ENCODE measurements around the gene ZNF692. TPM values are rescaled to one million over a fixed set of nuclear protein-coding genes. Genes with fewer than 3 reads are reported as not detected.

Gene ZNF692
- polyA plus RNA-seq, 2 donors, result 36.3 to 120 TPM

DNA sequence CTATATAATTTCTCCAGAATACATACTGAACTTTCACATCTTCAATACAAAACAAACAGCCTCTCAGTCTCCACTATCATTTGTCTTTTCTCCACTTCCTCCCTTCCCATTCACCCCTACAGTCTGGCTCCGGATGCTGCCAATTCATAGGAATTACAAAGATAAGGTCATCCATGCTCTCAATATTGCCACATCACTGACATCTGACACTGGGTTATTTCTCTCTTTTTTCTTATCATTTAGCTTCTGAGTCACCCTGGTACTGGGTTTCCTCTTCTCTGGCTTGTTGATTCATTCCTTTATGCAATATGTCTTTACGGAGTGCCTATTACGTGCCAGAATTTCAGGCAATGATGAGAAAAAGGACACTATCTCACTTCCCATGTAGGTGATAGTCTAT, 30.0 kb downstream of the ZNF692 start:
- H3K4me1 ChIP-seq (ENCODE audit: control insufficient read depth in 2 of 2, insufficient read depth in 2 of 2, low read length in 1 of 2), result peaks cover 2 to 8% of the 10 kb centered on the region in 2 donors
- H3K27me3 ChIP-seq (ENCODE audit: control insufficient read depth in 1 of 2, insufficient read depth in 2 of 2, low read length in 2 of 2), result no peaks in the 10 kb centered on the region
- H3K9me3 ChIP-seq (ENCODE audit: control insufficient read depth in 2 of 2, insufficient read depth in 1 of 2, low read depth in 1 of 2, low read length in 1 of 2), result no peaks in the 10 kb centered on the region
- H3K27ac ChIP-seq (ENCODE audit: low read depth in 2 of 2, low read length in 1 of 2), result no peak overlapping the region
- peaks cover 0 to 2% of the 10 kb centered on the region in 2 donors for H3K36me3 ChIP-seq (ENCODE audit: control insufficient read depth in 2 of 2, insufficient read depth in 2 of 2, low read length in 1 of 2)
- H3K4me3 ChIP-seq (ENCODE audit: low read depth in 1 of 2, low read length in 2 of 2), result no peak overlapping the region
- 67 to 75% methylated on average over 3 of the region's 3 CpGs for WGBS, 2 donors

DNA sequence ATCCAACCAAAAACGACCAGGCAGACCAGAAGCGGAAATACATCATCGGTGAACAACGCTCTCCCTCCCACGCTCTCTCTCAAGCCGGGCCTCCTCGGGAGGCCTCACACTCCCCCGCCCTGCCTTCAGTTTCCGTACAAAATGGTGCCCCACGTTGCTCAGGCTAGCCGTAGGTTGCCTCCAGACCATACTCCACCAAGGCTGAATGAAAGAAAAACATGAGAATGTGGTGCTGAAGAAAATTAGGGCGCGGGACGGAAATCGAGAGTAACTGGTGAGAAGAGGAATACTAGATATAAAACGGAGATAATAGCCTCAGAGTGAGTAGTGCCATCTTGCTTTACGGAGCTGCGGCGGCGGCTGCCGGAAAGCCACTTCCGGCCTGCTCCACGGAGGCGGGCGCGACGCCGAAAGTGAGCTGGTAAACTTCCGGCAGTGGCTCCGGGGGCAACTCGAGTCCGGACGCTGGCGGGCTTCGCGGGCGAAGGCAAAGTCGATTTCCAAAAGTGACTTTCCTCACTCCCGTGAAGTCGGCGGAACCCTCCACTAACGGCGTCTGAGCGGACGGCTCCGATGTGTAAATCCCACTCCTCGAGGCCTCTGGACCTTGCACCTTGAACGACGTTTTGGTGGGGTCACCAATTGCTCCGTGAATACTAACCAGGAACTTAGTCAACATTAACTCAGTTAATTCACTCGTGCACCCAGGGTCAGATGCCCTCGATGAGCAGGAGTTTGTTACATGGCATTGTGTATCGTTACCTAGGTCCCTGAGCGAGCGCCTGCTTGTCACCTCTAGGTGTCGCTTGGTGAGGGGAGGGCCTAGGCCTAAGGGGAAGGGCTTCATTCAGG, 32.8 kb downstream of the ZNF692 start, which contains the start of gene SH3BP5L:
SH3BP5L (minus strand) TSS at position 7 of the 852 bp plus-strand sequence. CDS start 980 bp downstream, outside the sequence.
- WGBS, 2 donors, result 0% methylated on average over 56 of the region's 56 CpGs
- peaks cover 4 to 14% of the 10 kb centered on the region in 2 donors for H3K4me1 ChIP-seq (ENCODE audit: control insufficient read depth in 2 of 2, insufficient read depth in 2 of 2, low read length in 1 of 2)

DNA sequence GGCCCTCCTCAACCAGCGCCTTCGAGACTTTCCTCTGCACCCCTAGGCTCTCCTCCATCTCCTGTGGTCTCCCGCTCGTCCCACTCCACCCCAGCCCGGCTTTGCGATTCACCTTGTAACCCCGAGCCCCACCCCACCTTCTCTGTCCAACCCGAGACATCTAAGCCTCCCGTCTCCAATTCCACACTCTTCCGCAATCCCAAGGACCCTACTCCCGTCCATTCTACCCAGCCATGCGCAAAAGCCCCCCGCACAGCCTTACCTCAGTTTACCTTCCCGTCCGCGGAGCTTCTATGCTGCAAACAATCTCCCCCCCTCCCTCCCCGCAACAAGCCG, 33.3 kb downstream of the ZNF692 start:
- Histone ChIP-seq H3K4me1 (ENCODE audit: control insufficient read depth in 2 of 2, insufficient read depth in 2 of 2, low read length in 1 of 2) (peaks cover 4 to 14% of the 10 kb centered on the region in 2 donors), H3K9me3 (ENCODE audit: control insufficient read depth in 2 of 2, insufficient read depth in 1 of 2, low read depth in 1 of 2, low read length in 1 of 2) (no peaks in the 10 kb centered on the region)
- WGBS, 2 donors, result 0 to 1% methylated on average over 18 of the region's 18 CpGs

More for the DNA sequence above, 32.8 kb downstream of the ZNF692 start, which contains the start of gene SH3BP5L:
- peak within 1 kb of the TSS; percentile 82 to 88 for H3K4me3 ChIP-seq (ENCODE audit: low read depth in 1 of 2, low read length in 2 of 2)
- no peaks in the 10 kb centered on the region for H3K9me3 ChIP-seq (ENCODE audit: control insufficient read depth in 2 of 2, insufficient read depth in 1 of 2, low read depth in 1 of 2, low read length in 1 of 2)
- peaks cover 0 to 10% of the 10 kb centered on the region in 2 donors for H3K36me3 ChIP-seq (ENCODE audit: control insufficient read depth in 2 of 2, insufficient read depth in 2 of 2, low read length in 1 of 2)
- H3K27ac ChIP-seq (ENCODE audit: low read depth in 2 of 2, low read length in 1 of 2), result peak within 1 kb of the TSS; percentile 97 to 98
- no peaks in the 10 kb centered on the region for H3K27me3 ChIP-seq (ENCODE audit: control insufficient read depth in 1 of 2, insufficient read depth in 2 of 2, low read length in 2 of 2)

DNA sequence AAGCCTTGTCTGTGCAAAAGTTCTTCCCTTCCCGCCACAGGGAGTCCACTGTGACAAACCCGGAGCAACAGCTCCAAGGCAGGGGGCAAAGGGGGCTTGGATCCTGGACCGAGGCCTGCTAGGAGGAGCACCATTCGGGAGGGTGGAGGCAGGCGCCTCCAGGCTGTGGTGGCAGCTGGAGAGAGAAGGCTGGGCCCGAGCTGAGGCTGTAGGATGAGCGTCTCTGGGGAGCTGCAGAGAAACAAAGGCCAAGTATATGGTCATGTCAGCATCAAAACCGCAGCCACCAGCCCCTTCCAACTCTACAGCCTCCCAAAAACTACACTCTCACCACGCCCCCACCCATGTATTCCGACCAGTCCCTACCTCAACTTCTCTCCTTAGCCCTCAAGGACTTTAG, 33.7 kb downstream of the ZNF692 start:
- Histone ChIP-seq H3K27me3 (ENCODE audit: control insufficient read depth in 1 of 2, insufficient read depth in 2 of 2, low read length in 2 of 2) (no peaks in the 10 kb centered on the region), H3K4me1 (ENCODE audit: control insufficient read depth in 2 of 2, insufficient read depth in 2 of 2, low read length in 1 of 2) (peaks cover 4 to 14% of the 10 kb centered on the region in 2 donors), H3K27ac (ENCODE audit: low read depth in 2 of 2, low read length in 1 of 2) (peak overlapping the region; percentile 77 to 98), H3K36me3 (ENCODE audit: control insufficient read depth in 2 of 2, insufficient read depth in 2 of 2, low read length in 1 of 2) (peaks cover 0 to 10% of the 10 kb centered on the region in 2 donors), H3K9me3 (ENCODE audit: control insufficient read depth in 2 of 2, insufficient read depth in 1 of 2, low read depth in 1 of 2, low read length in 1 of 2) (no peaks in the 10 kb centered on the region), H3K4me3 (ENCODE audit: low read depth in 1 of 2, low read length in 2 of 2) (peak overlapping the region; percentile 82 to 88)
- WGBS, 2 donors, result 27% methylated on average over 10 of the region's 10 CpGs

More for the DNA sequence above, 33.3 kb downstream of the ZNF692 start:
- peaks cover 0 to 10% of the 10 kb centered on the region in 2 donors for H3K36me3 ChIP-seq (ENCODE audit: control insufficient read depth in 2 of 2, insufficient read depth in 2 of 2, low read length in 1 of 2)
- peak overlapping the region; percentile 82 to 88 for H3K4me3 ChIP-seq (ENCODE audit: low read depth in 1 of 2, low read length in 2 of 2)
- peak overlapping the region; percentile 77 to 98 for H3K27ac ChIP-seq (ENCODE audit: low read depth in 2 of 2, low read length in 1 of 2)
- no peaks in the 10 kb centered on the region for H3K27me3 ChIP-seq (ENCODE audit: control insufficient read depth in 1 of 2, insufficient read depth in 2 of 2, low read length in 2 of 2)

DNA sequence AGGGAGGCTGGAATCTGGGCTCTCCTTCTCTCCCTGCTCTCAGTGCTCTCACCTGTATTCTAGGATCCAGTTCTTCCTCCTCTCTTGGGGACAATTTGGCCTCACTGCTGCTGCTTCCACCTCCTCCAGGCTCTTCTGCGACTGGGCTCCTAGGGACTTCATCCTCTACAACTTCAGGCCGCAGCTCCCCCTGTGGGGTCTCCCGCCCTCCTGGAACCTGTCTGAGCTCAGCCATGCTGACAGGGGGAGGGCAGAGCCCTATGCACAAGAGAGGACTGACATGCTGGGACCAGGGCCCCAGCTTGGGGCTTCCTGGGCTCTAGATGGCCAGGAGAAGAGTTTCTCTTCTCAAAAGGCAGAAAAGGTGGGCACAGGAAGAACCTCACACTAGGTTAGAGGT, 34.2 kb downstream of the ZNF692 start:
- Histone ChIP-seq H3K27me3 (ENCODE audit: control insufficient read depth in 1 of 2, insufficient read depth in 2 of 2, low read length in 2 of 2) (no peaks in the 10 kb centered on the region), H3K4me1 (ENCODE audit: control insufficient read depth in 2 of 2, insufficient read depth in 2 of 2, low read length in 1 of 2) (peaks cover 4 to 14% of the 10 kb centered on the region in 2 donors), H3K4me3 (ENCODE audit: low read depth in 1 of 2, low read length in 2 of 2) (peak overlapping the region; percentile 82 to 88), H3K36me3 (ENCODE audit: control insufficient read depth in 2 of 2, insufficient read depth in 2 of 2, low read length in 1 of 2) (peaks cover 0 to 10% of the 10 kb centered on the region in 2 donors), H3K9me3 (ENCODE audit: control insufficient read depth in 2 of 2, insufficient read depth in 1 of 2, low read depth in 1 of 2, low read length in 1 of 2) (no peaks in the 10 kb centered on the region), H3K27ac (ENCODE audit: low read depth in 2 of 2, low read length in 1 of 2) (peak overlapping the region in 1 of 2 donors; percentile 98)
- 87 to 92% methylated on average over 3 of the region's 3 CpGs for WGBS, 2 donors

DNA sequence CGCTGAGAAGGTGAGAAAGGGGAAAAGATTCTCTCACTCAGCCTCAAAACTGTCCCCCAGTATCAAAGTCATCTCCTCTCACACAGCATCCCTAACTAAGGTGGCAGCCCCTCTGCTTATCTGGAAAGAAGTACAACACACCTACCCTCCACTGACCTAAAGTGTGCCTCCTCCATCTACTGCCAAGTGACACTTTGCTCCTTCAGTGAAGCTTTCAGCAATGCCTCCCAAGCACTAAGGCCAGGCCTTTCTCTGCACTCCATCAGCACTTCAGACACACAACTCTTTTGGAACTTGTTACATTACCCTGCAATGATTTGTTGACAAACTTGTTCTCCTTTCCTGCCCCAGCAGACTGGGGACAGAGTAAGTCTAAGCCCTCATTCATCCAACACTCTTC, 34.6 kb downstream of the ZNF692 start:
- Histone ChIP-seq H3K27ac (ENCODE audit: low read depth in 2 of 2, low read length in 1 of 2) (no peak overlapping the region), H3K4me1 (ENCODE audit: control insufficient read depth in 2 of 2, insufficient read depth in 2 of 2, low read length in 1 of 2) (peaks cover 4 to 14% of the 10 kb centered on the region in 2 donors), H3K9me3 (ENCODE audit: control insufficient read depth in 2 of 2, insufficient read depth in 1 of 2, low read depth in 1 of 2, low read length in 1 of 2) (no peaks in the 10 kb centered on the region), H3K27me3 (ENCODE audit: control insufficient read depth in 1 of 2, insufficient read depth in 2 of 2, low read length in 2 of 2) (no peaks in the 10 kb centered on the region), H3K36me3 (ENCODE audit: control insufficient read depth in 2 of 2, insufficient read depth in 2 of 2, low read length in 1 of 2) (peaks cover 0 to 10% of the 10 kb centered on the region in 2 donors), H3K4me3 (ENCODE audit: low read depth in 1 of 2, low read length in 2 of 2) (peak overlapping the region; percentile 82 to 88)
- 100% methylated on average over 1 of the region's 1 CpG for WGBS, 2 donors

DNA sequence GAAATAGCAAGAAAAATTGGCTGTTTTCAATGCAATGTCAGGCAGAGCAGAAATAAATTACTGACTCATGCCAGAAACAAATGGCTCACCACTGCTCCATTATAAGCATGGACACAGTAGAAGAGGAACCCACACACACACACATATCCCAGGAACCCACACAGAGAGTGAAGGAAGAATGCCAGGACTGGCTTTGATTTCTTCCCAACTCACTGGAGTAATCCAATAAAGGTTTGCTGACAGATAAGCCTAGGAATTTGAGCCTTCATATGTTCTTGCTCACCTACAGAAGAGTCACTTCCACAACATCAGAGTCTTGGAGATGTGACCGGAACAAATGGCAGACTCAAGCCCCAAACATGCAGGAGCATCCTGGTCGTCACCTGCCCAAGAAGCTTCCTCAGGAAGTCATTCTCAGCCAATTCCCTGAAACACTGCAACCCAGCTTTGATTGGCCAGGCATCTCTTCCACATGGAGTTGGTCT, 35.3 kb downstream of the ZNF692 start:
- Histone ChIP-seq H3K4me3 (ENCODE audit: low read depth in 1 of 2, low read length in 2 of 2) (peak overlapping the region; percentile 9 to 29), H3K27me3 (ENCODE audit: control insufficient read depth in 1 of 2, insufficient read depth in 2 of 2, low read length in 2 of 2) (no peaks in the 10 kb centered on the region), H3K4me1 (ENCODE audit: control insufficient read depth in 2 of 2, insufficient read depth in 2 of 2, low read length in 1 of 2) (peaks cover 4 to 17% of the 10 kb centered on the region in 2 donors), H3K9me3 (ENCODE audit: control insufficient read depth in 2 of 2, insufficient read depth in 1 of 2, low read depth in 1 of 2, low read length in 1 of 2) (no peaks in the 10 kb centered on the region), H3K36me3 (ENCODE audit: control insufficient read depth in 2 of 2, insufficient read depth in 2 of 2, low read length in 1 of 2) (peaks cover 0 to 14% of the 10 kb centered on the region in 2 donors), H3K27ac (ENCODE audit: low read depth in 2 of 2, low read length in 1 of 2) (no peak overlapping the region)
- WGBS, 2 donors, result 72 to 85% methylated on average over 2 of the region's 2 CpGs

DNA sequence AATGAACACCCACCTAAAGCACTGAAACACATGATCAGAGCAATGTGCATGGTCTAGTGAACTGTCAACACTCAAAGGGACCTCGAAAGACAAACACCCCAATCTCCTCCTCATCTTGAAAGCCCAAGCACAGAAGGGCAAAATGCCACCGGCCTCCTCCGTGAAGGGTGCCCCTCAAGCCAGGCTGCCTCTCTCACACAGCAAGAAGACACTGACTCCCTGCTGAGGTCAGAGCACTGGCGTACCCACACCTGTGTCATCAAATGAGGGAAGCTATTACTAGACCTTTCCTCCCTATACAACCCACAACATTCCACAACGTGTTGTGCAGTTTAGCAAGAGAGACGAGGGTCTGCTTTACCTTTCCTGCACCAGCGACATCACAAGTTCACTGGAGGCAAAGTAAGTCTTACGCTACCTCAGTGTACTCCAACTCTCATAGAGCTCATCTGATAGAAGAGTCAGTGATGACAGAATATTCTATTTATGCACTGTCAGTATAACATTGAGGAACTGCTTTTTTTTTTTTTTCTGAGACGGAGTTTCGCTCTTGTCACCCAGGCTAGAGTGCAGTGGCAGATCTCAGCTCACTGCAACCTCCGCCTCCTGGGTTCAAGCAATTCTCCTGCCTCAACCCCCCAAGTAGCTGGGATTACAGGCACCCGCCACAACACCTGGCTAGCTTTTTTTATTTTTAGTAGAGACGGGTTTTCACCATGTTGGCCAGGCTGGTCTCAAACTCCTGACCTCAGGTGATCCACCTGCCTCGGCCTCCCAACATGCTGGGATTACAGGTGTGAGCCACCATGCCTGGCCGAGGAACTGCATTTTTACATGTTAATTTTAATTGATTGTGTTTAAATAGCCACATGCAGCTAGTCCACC, 36.5 kb downstream of the ZNF692 start:
- peak overlapping the region; percentile 9 to 29 for H3K4me3 ChIP-seq (ENCODE audit: low read depth in 1 of 2, low read length in 2 of 2)
- WGBS, 2 donors, result 86 to 87% methylated on average over 15 of the region's 15 CpGs
- no peaks in the 10 kb centered on the region for H3K27me3 ChIP-seq (ENCODE audit: control insufficient read depth in 1 of 2, insufficient read depth in 2 of 2, low read length in 2 of 2)
- no peak overlapping the region for H3K27ac ChIP-seq (ENCODE audit: low read depth in 2 of 2, low read length in 1 of 2)
- no peaks in the 10 kb centered on the region for H3K9me3 ChIP-seq (ENCODE audit: control insufficient read depth in 2 of 2, insufficient read depth in 1 of 2, low read depth in 1 of 2, low read length in 1 of 2)
- peaks cover 0 to 17% of the 10 kb centered on the region in 2 donors for H3K36me3 ChIP-seq (ENCODE audit: control insufficient read depth in 2 of 2, insufficient read depth in 2 of 2, low read length in 1 of 2)
- H3K4me1 ChIP-seq (ENCODE audit: control insufficient read depth in 2 of 2, insufficient read depth in 2 of 2, low read length in 1 of 2), result peaks cover 4 to 17% of the 10 kb centered on the region in 2 donors

DNA sequence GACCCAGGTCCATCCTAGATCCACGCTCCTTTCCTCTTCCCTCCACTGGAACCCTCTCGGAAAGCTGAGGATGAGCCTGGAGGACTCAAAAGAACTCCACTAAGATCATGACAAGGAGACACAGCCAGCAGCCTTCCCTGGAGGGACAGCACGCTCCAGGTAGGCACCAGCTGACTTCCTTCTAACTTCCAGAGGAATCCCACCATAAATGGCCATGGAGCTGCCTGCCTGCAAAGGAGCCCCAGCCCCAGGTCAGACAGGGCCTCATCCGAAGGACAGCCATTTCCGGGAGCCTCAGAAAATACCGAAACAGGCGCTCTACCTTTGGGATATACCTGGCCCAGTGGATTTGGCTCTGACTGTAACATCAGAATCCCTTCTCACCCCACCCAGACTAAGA, 37.2 kb downstream of the ZNF692 start:
- no peaks in the 10 kb centered on the region for H3K27me3 ChIP-seq (ENCODE audit: control insufficient read depth in 1 of 2, insufficient read depth in 2 of 2, low read length in 2 of 2)
- H3K36me3 ChIP-seq (ENCODE audit: control insufficient read depth in 2 of 2, insufficient read depth in 2 of 2, low read length in 1 of 2), result peaks cover 0 to 23% of the 10 kb centered on the region in 2 donors
- WGBS, 2 donors, result 91 to 95% methylated on average over 7 of the region's 7 CpGs
- no peak overlapping the region for H3K4me3 ChIP-seq (ENCODE audit: low read depth in 1 of 2, low read length in 2 of 2)
- H3K27ac ChIP-seq (ENCODE audit: low read depth in 2 of 2, low read length in 1 of 2), result no peak overlapping the region
- peaks cover 4 to 17% of the 10 kb centered on the region in 2 donors for H3K4me1 ChIP-seq (ENCODE audit: control insufficient read depth in 2 of 2, insufficient read depth in 2 of 2, low read length in 1 of 2)
- no peaks in the 10 kb centered on the region for H3K9me3 ChIP-seq (ENCODE audit: control insufficient read depth in 2 of 2, insufficient read depth in 1 of 2, low read depth in 1 of 2, low read length in 1 of 2)
